Panc1 (cell line): ENCODE results near the gene SH3PXD2A. TPM values are rescaled to one million over a fixed set of nuclear protein-coding genes. Genes with fewer than 3 reads are reported as not detected.

ENCODE experiments used
- ATAC-seq: fragments of 200-7000 bp; cut with Tn5 transposase; 2 replicates; pipeline ENCODE4 v1.9.1; 2020; ENCODE audit warnings: mild to moderate bottlenecking, moderate library complexity
- BruUV-seq: library from RNA; stranded (reverse); fragments of 400-500 nt; replicated peaks from 2 replicates; lab custom pipeline; 2021; lab: Mats Ljungman, UMichigan
- CTCF ChIA-PET: fragments of 300-600 bp; sonication (Branson Sonifier 250); formaldehyde crosslinking; loops from one replicate; lab custom pipeline; 2022; ENCODE audit warnings: antibody characterized with exemption; lab: Charles Lee
- POLR2A ChIA-PET: fragments of 300-600 bp; sonication (Branson Sonifier 250); formaldehyde crosslinking; loops from one replicate; lab custom pipeline; 2022; ENCODE audit warnings: antibody characterized with exemption; lab: Charles Lee
- DNase-seq: peaks from one replicate; pipeline ENCODE4 v3.0.0-alpha.2; 2010; ENCODE audit warnings: low read depth, low spot score
- H3K27ac ChIP-seq: 2 replicates; pipeline ENCODE4 v1.5.1; 2011; ENCODE audit warnings: mild to moderate bottlenecking, low read length, inconsistent platforms
- H3K27me3 ChIP-seq: fragments of 200-500 bp; sonication (Bioruptor generic); 2 replicates; pipeline ENCODE4 v1.6.0; 2014; ENCODE audit warnings: low read length, inconsistent platforms; ENCODE audit not compliant: control insufficient read depth, insufficient read depth
- H3K36me3 ChIP-seq: fragments of 200-500 bp; sonication (Bioruptor generic); 2 replicates; pipeline ENCODE4 v1.5.1; 2014; ENCODE audit warnings: inconsistent platforms, mild to moderate bottlenecking, low read length, moderate library complexity; ENCODE audit not compliant: control insufficient read depth, insufficient read depth
- H3K4me1 ChIP-seq: 2 replicates; pipeline ENCODE4 v1.5.1; 2011; ENCODE audit warnings: inconsistent platforms, mild to moderate bottlenecking, low read length, moderate library complexity; ENCODE audit not compliant: control insufficient read depth, insufficient read depth
- H3K4me3 ChIP-seq, 2 experiments: 2 replicates each; pipeline ENCODE4 v1.5.1; 2011 to 2012; ENCODE audit warnings: low read depth in 2 of 2, low read length in 2 of 2, mild to moderate bottlenecking in 2 of 2, inconsistent platforms in 1 of 2, moderate library complexity in 1 of 2
- H3K9me3 ChIP-seq: fragments of 200-500 bp; sonication (Bioruptor generic); 2 replicates; pipeline ENCODE4 v1.5.1; 2014; ENCODE audit warnings: low read depth, mild to moderate bottlenecking, inconsistent platforms, low read length, moderate library complexity; ENCODE audit not compliant: control insufficient read depth, insufficient read depth
- CTCF ChIP-seq: fragments of 450-650 bp; IDR thresholded peaks from 2 replicates; pipeline ENCODE4 v1.5.1; 2017; ENCODE audit warnings: mild to moderate bottlenecking
- POLR2AphosphoS5 ChIP-seq: IDR thresholded peaks from 2 replicates; pipeline ENCODE4 v1.6.1; 2012; ENCODE audit warnings: mild to moderate bottlenecking, low read depth, low read length, moderate library complexity
- SIN3A ChIP-seq: IDR thresholded peaks from 2 replicates; pipeline ENCODE4 v1.6.1; 2012; ENCODE audit warnings: low read depth, mild to moderate bottlenecking, low read length, moderate library complexity, borderline replicate concordance; ENCODE audit not compliant: insufficient read depth
- TCF7L2 ChIP-seq: IDR thresholded peaks from 2 replicates; pipeline ENCODE4 v1.6.1; 2011; ENCODE audit warnings: mild to moderate bottlenecking, low read depth, low read length, inconsistent platforms
- in situ Hi-C: cut with HindIII; loops from 2 replicates; pipeline ENCODE4 v1.10.0; 2016; ENCODE audit warnings: low sequenced_read_pairs, low pct_unique_long_range_greater_than_20kb
- intact Hi-C: fragments of 100-400 bp; cut with micrococcal nuclease; formaldehyde crosslinking; loops from one replicate; pipeline ENCODE4 v1.10.0; 2022; ENCODE audit not compliant: unreplicated experiment
- total RNA-seq: library from RNA; stranded (reverse); gene quantifications from one replicate; pipeline ENCODE4 v1.2.1, GENCODE V29; 2021; ENCODE audit not compliant: unreplicated experiment
- TF ChIP-seq, protein P1 (sequence below), 2 experiments: IDR thresholded peaks; 2 replicates each; pipeline ENCODE4 v1.6.1; 2011 to 2012; ENCODE audit warnings: low read depth in 2 of 2, control low read depth in 1 of 2, low read length in 1 of 2, mild to moderate bottlenecking in 1 of 2, moderate library complexity in 1 of 2; ENCODE audit not compliant: insufficient read depth in 1 of 2

Gene SH3PXD2A
- total RNA-seq, 1 experiment from 2014 or later: 5.7 TPM

DNA sequence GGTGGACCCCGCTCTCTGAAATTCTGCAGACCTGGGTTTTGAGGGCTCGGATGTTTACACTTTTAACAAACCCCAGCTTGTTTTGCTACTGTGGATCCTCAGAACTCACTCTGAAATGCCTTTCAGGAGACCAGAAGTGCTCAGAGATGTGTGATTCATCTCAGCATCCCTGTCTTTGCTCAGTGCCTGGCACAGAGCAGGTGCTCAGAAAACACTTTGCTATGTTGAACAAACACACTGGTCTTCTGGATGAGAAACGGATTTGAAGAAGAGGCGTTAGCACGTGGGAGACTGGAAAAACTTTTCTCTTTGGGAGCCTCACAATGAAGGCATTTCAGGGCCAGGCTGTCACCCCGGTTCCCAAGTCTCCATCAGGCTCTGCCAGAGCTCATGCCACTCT is 53.3 kb downstream of the SH3PXD2A start:
- Histone ChIP-seq H3K27ac (no peak overlapping the region), H3K27me3 (no peaks in the 10 kb centered on the region), H3K36me3 (no peaks in the 10 kb centered on the region), H3K9me3 (no peaks in the 10 kb centered on the region), H3K4me3 (no peak overlapping the region), H3K4me1 (no peaks in the 10 kb centered on the region; the same call in 1 of the 2 replicates)
- ChIA-PET CTCF (no interaction called here), POLR2A (no interaction called here)
- in situ Hi-C loops (no loop called here), intact Hi-C loops (no loop called here)
- BruUV-seq: no TSS peak
- DNase-seq: no peak
- TF ChIP-seq CTCF (no peak), TCF7L2 (no peak), POLR2AphosphoS5 (no peak), SIN3A (no peak)
- TF ChIP-seq, protein P1, sequence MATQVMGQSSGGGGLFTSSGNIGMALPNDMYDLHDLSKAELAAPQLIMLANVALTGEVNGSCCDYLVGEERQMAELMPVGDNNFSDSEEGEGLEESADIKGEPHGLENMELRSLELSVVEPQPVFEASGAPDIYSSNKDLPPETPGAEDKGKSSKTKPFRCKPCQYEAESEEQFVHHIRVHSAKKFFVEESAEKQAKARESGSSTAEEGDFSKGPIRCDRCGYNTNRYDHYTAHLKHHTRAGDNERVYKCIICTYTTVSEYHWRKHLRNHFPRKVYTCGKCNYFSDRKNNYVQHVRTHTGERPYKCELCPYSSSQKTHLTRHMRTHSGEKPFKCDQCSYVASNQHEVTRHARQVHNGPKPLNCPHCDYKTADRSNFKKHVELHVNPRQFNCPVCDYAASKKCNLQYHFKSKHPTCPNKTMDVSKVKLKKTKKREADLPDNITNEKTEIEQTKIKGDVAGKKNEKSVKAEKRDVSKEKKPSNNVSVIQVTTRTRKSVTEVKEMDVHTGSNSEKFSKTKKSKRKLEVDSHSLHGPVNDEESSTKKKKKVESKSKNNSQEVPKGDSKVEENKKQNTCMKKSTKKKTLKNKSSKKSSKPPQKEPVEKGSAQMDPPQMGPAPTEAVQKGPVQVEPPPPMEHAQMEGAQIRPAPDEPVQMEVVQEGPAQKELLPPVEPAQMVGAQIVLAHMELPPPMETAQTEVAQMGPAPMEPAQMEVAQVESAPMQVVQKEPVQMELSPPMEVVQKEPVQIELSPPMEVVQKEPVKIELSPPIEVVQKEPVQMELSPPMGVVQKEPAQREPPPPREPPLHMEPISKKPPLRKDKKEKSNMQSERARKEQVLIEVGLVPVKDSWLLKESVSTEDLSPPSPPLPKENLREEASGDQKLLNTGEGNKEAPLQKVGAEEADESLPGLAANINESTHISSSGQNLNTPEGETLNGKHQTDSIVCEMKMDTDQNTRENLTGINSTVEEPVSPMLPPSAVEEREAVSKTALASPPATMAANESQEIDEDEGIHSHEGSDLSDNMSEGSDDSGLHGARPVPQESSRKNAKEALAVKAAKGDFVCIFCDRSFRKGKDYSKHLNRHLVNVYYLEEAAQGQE (IDR thresholded peaks at IDR 0.05; ENCODE audit: insufficient read depth in 1 of 2, low read depth in 2 of 2, low read length in 1 of 2): no peak
- ATAC-seq: no peak

- ChIA-PET POLR2A (no interaction called here), CTCF (no interaction called here)
- Histone ChIP-seq H3K36me3 (no peaks in the 10 kb centered on the region), H3K27ac (no peak overlapping the region; the same call in 1 of the 2 replicates), H3K27me3 (no peaks in the 10 kb centered on the region), H3K4me1 (no peaks in the 10 kb centered on the region; the same call in 1 of the 2 replicates), H3K4me3 (no peak overlapping the region), H3K9me3 (no peaks in the 10 kb centered on the region)
- peak; percentile 80 for ATAC-seq
- BruUV-seq: no TSS peak
- in situ Hi-C loops: no loop called here
- TF ChIP-seq SIN3A: no peak
- TF ChIP-seq POLR2AphosphoS5: no peak
- intact Hi-C loops: no loop called here
- no peak for DNase-seq
Measured at GRCh38 chr10:103800789-103801540, 54.4 kb downstream of the SH3PXD2A start.

- Histone ChIP-seq H3K4me1 (no peaks in the 10 kb centered on the region; the same call in 1 of the 2 replicates), H3K27me3 (no peaks in the 10 kb centered on the region), H3K36me3 (no peaks in the 10 kb centered on the region), H3K27ac (no peak overlapping the region), H3K9me3 (no peaks in the 10 kb centered on the region), H3K4me3 (no peak overlapping the region)
- DNase-seq (no peak), ATAC-seq (no peak)
- in situ Hi-C loops (no loop called here), intact Hi-C loops (no loop called here)
- BruUV-seq: no TSS peak
- CTCF ChIA-PET: no interaction called here
- no peak for TF ChIP-seq CTCF
- no peak for TF ChIP-seq SIN3A
- TF ChIP-seq, protein P1 (IDR thresholded peaks at IDR 0.05; ENCODE audit: insufficient read depth in 1 of 2, low read depth in 2 of 2, low read length in 1 of 2): no peak
- no peak for TF ChIP-seq TCF7L2
- no peak for TF ChIP-seq POLR2AphosphoS5
- POLR2A ChIA-PET: no interaction called here
Measured at GRCh38 chr10:103800089-103800488, 55.3 kb downstream of the SH3PXD2A start.
